ENCODE results near the gene LEFTY1.
"Not testable (repeated sequence)": the region's sequence is repeated elsewhere in the genome, so short reads cannot be mapped to it uniquely, and the experiment has no call there.

LEFTY1 gene

GRCh38 chr1:225846331-225847310 lies 42.3 kb downstream of the LEFTY1 start:
- DNase-seq = no peak

- DNase-seq = peak; percentile 21
Observed at GRCh38 chr1:225845571-225846259, 43.2 kb downstream of the LEFTY1 start.

- no peak for DNase-seq
Observed at GRCh38 chr1:225845097-225845496, 43.8 kb downstream of the LEFTY1 start.

- no peak for DNase-seq
Observed at GRCh38 chr1:225844236-225845061, 44.5 kb downstream of the LEFTY1 start.

GRCh38 chr1:225843426-225843795 lies 45.5 kb downstream of the LEFTY1 start:
- DNase-seq = no peak

GRCh38 chr1:225842788-225843425 lies 46.0 kb downstream of the LEFTY1 start:
- DNase-seq = no peak

GRCh38 chr1:225842074-225842473 lies 46.9 kb downstream of the LEFTY1 start:
- no peak for DNase-seq

GRCh38 chr1:225840713-225841112 lies 48.2 kb downstream of the LEFTY1 start:
- DNase-seq = no peak

GRCh38 chr1:225840223-225840610 lies 48.7 kb downstream of the LEFTY1 start:
- DNase-seq = no peak

- DNase-seq = no peak
Observed at GRCh38 chr1:225838793-225839192, 50.2 kb downstream of the LEFTY1 start.

- not testable (repeated sequence) for DNase-seq
Observed at GRCh38 chr1:225836296-225836695, 52.6 kb downstream of the LEFTY1 start.

Measured in kidney glomerular epithelial cell (primary cell).